ENCODE data around the gene KDM6B.
"Not testable (repeated sequence)": the region's sequence is repeated elsewhere in the genome, so short reads cannot be mapped to it uniquely, and the experiment has no call there.

KDM6B gene

DNA sequence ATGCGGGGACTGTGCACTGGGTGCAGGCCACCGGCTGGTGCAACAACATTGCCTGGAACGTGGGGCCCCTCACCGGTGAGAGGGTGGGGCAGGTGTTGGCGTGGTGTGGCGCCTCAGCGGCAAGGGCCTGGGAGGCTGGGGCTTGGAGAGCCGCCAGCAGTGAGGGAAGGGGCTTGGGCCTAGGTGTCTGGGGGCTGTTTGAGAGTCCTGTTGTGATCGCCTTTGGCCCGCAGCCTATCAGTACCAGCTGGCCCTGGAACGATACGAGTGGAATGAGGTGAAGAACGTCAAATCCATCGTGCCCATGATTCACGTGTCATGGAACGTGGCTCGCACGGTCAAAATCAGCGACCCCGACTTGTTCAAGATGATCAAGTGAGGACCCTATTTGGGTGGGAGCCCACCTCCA lies 18.2 kb downstream of the KDM6B start:
- no peak for DNase-seq (ENCODE audit: low spot score)

DNA sequence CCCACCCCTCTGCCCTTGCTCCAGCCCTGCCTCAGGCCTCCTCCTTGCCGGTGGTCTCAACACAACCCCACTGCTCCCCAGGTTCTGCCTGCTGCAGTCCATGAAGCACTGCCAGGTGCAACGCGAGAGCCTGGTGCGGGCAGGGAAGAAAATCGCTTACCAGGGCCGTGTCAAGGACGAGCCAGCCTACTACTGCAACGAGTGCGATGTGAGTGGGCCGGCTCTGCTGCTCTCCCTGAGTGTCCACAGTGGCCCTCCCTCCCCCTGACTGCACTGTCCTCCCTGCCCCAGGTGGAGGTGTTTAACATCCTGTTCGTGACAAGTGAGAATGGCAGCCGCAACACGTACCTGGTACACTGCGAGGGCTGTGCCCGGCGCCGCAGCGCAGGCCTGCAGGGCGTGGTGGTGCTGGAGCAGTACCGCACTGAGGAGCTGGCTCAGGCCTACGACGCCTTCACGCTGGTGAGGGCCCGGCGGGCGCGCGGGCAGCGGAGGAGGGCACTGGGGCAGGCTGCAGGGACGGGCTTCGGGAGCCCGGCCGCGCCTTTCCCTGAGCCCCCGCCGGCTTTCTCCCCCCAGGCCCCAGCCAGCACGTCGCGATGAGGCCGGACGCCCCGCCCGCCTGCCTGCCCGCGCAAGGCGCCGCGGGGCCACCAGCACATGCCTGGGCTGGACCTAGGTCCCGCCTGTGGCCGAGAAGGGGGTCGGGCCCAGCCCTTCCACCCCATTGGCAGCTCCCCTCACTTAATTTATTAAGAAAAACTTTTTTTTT lies 19.1 kb downstream of the KDM6B start:
- DNase-seq (ENCODE audit: low spot score): no peak

- no peak for DNase-seq (ENCODE audit: low spot score)
Observed at GRCh38 chr17:7853691-7854038, 19.6 kb downstream of the KDM6B start.

DNA sequence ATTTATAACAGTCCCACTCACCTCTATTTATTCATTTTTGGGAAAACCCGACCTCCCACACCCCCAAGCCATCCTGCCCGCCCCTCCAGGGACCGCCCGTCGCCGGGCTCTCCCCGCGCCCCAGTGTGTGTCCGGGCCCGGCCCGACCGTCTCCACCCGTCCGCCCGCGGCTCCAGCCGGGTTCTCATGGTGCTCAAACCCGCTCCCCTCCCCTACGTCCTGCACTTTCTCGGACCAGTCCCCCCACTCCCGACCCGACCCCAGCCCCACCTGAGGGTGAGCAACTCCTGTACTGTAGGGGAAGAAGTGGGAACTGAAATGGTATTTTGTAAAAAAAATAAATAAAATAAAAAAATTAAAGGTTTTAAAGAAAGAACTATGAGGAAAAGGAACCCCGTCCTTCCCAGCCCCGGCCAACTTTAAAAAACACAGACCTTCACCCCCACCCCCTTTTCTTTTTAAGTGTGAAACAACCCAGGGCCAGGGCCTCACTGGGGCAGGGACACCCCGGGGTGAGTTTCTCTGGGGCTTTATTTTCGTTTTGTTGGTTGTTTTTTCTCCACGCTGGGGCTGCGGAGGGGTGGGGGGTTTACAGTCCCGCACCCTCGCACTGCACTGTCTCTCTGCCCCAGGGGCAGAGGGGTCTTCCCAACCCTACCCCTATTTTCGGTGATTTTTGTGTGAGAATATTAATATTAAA lies 20.2 kb downstream of the KDM6B start:
- DNase-seq (ENCODE audit: low spot score): no peak

GRCh38 chr17:7854851-7855659 lies 21.0 kb downstream of the KDM6B start, which contains the start of gene TMEM88:
Gene TMEM88 (plus strand): TSS chr17:7855066. CDS start chr17:7855075, 9 bp downstream.
- no peak for DNase-seq (ENCODE audit: low spot score)

GRCh38 chr17:7855660-7856010 lies 21.6 kb downstream of the KDM6B start:
- DNase-seq (ENCODE audit: low spot score): no peak

- no peak for DNase-seq (ENCODE audit: low spot score)
Observed at GRCh38 chr17:7856011-7856810, 22.2 kb downstream of the KDM6B start.

- peak; percentile 99 for DNase-seq (ENCODE audit: low spot score)
Observed at GRCh38 chr17:7856811-7857712, 23.0 kb downstream of the KDM6B start, which contains the start of gene NAA38. Gene NAA38 (minus strand): TSS chr17:7857559. CDS start chr17:7857463, 96 bp downstream.

GRCh38 chr17:7857713-7858521 lies 23.9 kb downstream of the KDM6B start, which contains the start of gene CYB5D1:
Gene CYB5D1 (plus strand): TSS chr17:7858003. CDS start chr17:7858135, 132 bp downstream.
- DNase-seq (ENCODE audit: low spot score): peak; percentile 95

DNA sequence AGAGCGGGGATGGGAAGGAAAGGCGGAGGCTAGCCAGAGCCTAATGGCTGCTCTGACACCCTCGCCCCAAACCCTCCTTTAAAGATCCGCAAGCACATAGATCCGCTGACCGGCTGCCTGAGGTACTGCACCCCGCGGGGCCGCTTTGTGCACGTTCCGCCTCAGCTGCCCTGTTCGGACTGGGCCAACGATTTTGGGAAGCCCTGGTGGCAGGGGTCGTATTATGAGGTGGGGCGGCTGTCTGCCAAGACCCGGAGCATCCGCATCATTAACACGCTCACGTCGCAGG lies 24.4 kb downstream of the KDM6B start:
- no peak for DNase-seq (ENCODE audit: low spot score)

DNA sequence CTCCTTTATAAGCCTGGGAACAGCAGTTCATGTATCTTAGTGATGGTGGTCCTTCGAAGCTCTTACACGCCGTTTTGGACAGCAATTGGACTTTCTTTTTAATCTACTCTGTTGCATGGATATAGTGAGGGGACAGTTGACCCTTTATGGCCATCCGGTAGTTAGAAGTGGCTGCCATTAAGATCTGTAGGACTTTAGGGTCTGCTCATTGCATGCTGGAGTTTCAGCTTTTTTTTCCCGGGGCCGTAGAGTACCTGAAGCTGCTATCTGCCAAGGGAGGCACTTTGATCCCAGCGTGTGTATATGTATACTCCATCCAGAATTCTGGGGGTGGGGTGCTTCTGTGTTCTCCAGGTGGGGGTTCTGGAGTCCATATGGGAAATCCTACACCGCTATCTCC lies 25.0 kb downstream of the KDM6B start:
- no peak for DNase-seq (ENCODE audit: low spot score)

DNA sequence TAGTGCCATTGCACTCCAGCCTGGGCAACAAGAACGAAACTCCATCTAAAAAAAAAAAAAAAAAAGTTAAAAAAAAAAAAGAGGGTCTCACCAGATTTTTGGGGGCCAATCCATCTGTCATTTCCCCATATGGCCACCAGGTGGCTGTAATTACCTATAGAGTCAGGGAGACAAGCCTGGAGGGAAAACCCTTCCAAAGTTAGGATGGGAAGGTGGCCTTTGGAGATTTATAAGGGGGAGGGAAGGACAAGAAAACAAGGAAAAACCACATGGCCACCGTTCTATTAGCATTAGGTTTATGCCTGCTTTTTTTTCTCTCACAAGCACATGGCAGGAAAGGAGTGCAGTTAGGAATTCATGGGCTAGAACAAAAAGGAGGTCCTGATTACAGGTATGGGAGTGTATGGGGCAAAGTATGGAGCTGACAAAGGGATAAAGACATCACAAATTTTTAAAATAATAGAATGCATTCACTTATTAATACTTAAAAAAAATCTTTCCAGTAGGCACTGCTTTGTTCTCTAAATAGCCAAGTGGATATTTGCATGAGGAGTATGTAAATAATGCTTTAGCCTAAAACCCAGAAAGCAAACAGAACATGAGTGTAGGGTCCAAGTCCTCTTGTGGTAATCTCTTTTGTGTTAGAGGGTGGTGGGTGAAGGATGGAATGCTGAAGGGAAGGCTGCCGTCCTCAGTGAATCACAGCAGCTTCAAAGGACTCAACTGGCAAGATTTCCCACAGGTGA lies 28.8 kb downstream of the KDM6B start:
- no peak for DNase-seq (ENCODE audit: low spot score)

DNA sequence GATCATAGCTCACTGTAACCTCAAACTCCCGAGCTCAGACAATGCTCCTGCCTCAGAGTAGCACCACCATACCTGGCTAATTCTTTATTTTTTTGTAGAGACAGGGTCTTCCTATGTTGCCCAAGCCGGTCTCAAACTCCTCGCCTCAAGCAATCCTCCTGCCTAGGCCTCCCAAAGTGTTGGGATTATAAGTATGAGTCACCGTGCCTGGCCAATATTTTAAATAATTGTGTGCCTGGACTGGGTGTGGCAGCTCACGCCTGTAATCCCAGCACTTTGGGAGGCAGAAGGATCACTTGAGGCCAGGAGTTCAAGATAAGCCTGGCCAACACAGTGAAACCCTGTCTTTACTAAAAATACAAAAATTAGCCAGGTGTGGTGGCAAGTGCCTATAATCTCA lies 30.4 kb downstream of the KDM6B start:
- DNase-seq (ENCODE audit: low spot score): not testable (repeated sequence)

DNA sequence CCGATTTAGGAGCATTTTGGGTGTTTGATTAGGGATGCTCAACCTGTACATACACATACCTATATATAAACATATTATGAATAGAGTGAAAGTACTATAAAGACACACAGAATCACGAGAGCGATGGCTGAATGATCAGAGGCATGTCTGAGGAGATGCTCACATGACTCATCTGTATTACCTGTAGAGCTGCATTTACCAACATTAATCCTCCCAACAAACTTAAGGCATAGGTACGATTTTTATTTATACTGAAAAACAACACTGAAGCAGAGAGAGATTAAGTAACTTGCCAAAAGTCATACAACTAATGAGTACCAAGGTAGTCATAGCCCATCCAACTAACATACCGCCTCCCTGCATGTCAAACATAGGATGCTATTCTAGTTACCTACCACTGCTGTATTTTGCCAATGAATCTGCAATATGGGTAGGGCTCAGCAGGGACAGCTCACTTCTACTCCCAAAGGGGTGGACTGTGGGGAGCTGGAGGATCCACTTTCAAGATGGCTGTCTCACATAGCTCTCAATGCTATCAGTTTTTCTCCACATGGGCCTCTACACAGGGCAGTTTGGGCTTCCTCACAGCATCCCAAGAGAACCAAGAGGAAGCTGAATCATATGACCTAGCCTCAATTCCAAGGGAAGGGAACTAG lies 31.1 kb downstream of the KDM6B start:
- no peak for DNase-seq (ENCODE audit: low spot score)

DNA sequence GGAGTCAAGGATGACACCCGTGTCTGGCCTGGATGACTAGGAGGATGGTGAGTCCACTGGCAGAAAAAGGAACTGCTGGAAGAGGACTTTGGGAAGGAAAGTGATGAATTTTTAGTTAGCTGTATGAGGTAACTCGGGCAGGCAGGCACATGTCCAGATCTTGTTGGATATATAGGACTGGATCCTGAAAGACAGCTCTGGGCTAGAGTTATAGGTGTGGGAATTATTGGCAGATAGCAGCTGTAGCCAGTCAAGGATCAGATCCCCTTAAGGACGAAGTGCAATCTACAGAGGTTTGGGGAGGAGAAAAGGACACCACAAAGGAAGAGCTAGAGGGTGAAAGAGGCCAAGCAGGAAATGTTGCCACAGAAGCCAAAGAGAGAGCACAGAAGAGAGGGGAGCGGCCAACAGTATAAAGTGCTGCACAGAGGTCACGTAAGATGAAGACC lies 33.9 kb downstream of the KDM6B start:
- no peak for DNase-seq (ENCODE audit: low spot score)

GRCh38 chr17:7873051-7873450 lies 39.0 kb downstream of the KDM6B start:
- no peak for DNase-seq (ENCODE audit: low spot score)

DNA sequence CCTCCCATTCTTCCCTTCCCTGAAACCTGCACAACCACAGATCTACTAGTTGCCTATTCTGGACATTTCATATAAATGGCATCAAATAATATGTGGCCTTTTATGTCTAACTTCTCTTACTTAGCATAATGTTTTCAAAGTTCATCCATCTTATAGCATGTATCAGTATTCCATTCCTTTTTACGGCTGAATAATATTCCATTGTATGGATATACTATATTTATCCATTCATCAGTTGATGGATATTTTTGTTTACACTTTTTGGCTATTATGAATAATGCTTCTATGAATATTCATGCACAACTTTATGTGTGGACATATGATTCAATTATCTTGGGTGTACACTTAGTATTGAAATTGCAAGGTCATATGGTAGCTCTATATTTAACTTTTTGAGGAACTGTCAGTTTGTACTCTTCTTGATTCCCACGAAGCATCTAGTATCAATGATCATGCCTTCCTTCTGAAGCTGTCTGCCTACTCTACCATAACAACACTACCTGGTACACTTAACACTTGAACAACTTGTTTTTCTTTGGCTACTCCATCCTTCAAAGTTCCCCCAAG lies 41.9 kb downstream of the KDM6B start:
- DNase-seq (ENCODE audit: low spot score): no peak

- no peak for DNase-seq (ENCODE audit: low spot score)
Observed at GRCh38 chr17:7878234-7878633, 44.2 kb downstream of the KDM6B start.
